PC-9 (cell line): ENCODE data around the gene ASTN2. TPM values are rescaled to one million over a fixed set of nuclear protein-coding genes. Genes with fewer than 3 reads are reported as not detected.

Experiments used
- BruUV-seq: library from RNA; stranded (reverse); fragments of 400-500 nt; replicated peaks from 2 replicates; lab custom pipeline; 2021; lab: Mats Ljungman, UMichigan
- CTCF ChIA-PET: fragments of 300-600 bp; sonication (Branson Sonifier 250); formaldehyde crosslinking; loops from one replicate; lab custom pipeline; 2022; ENCODE audit warnings: antibody characterized with exemption; lab: Charles Lee
- POLR2A ChIA-PET: fragments of 300-600 bp; sonication (Branson Sonifier 250); formaldehyde crosslinking; loops from one replicate; lab custom pipeline; 2022; ENCODE audit warnings: antibody characterized with exemption; ENCODE audit not compliant: unreplicated experiment; lab: Charles Lee
- DNase-seq, 2 experiments: peaks; one replicate each; pipeline versions ENCODE4 v3.0.0 to v3.0.0-alpha.2; 2015 to 2022; ENCODE audit warnings: mixed read lengths in 1 of 2
- H2AFZ ChIP-seq: fragments of 200-600 bp; sonication (generic); 2 replicates; pipeline ENCODE4 v1.8.1; 2017; ENCODE audit warnings: antibody characterized with exemption
- H3F3A ChIP-seq: fragments of 200-600 bp; sonication (generic); 2 replicates; pipeline ENCODE4 v1.8.1; 2017; ENCODE audit warnings: antibody characterized with exemption, mild to moderate bottlenecking, low read depth; ENCODE audit not compliant: insufficient read depth
- H3K27ac ChIP-seq: fragments of 200-600 bp; sonication (generic); 2 replicates; pipeline ENCODE4 v1.6.1; 2016; ENCODE audit warnings: mixed run types
- H3K27me3 ChIP-seq: fragments of 200-600 bp; sonication (generic); 2 replicates; pipeline ENCODE4 v1.6.1; 2016; ENCODE audit warnings: low read depth, mixed run types; ENCODE audit not compliant: insufficient read depth
- H3K36me3 ChIP-seq: fragments of 200-600 bp; sonication (generic); 2 replicates; pipeline ENCODE4 v1.6.1; 2016; ENCODE audit warnings: low read depth, mixed run types
- H3K4me1 ChIP-seq: fragments of 200-600 bp; sonication (generic); replicated peaks from 2 replicates; pipeline ENCODE4 v1.6.1; 2016; ENCODE audit warnings: mixed run types; ENCODE audit not compliant: insufficient read depth
- H3K4me2 ChIP-seq: fragments of 200-600 bp; sonication (generic); 2 replicates; pipeline ENCODE4 v1.6.1; 2017; ENCODE audit warnings: mixed run types
- H3K4me3 ChIP-seq: fragments of 200-600 bp; sonication (generic); 2 replicates; pipeline ENCODE4 v1.6.1; 2016; ENCODE audit warnings: mixed run types
- H3K79me2 ChIP-seq: fragments of 200-600 bp; sonication (generic); 2 replicates; pipeline ENCODE4 v1.6.1; 2017; ENCODE audit warnings: low read depth, mixed run types
- H3K9me2 ChIP-seq: fragments of 200-600 bp; sonication (generic); 2 replicates; pipeline ENCODE4 v1.8.1; 2017; ENCODE audit warnings: mild to moderate bottlenecking; ENCODE audit not compliant: insufficient read depth
- H3K9me3 ChIP-seq: fragments of 200-600 bp; sonication (generic); 2 replicates; pipeline ENCODE4 v1.8.1; 2016; ENCODE audit warnings: low read depth; ENCODE audit not compliant: insufficient read depth
- H4K20me1 ChIP-seq: fragments of 200-600 bp; sonication (generic); 2 replicates; pipeline ENCODE4 v1.8.1; 2017; ENCODE audit not compliant: insufficient read depth
- CTCF ChIP-seq: fragments of 200-600 bp; sonication (generic); conservative IDR thresholded peaks from 2 replicates; pipeline ENCODE4 v1.6.1; 2017; ENCODE audit warnings: mixed run types, antibody characterized with exemption, mild to moderate bottlenecking, moderate library complexity
- EZH2 ChIP-seq: fragments of 200-600 bp; sonication (generic); IDR thresholded peaks from 2 replicates; pipeline ENCODE4 v1.8.0; 2017; ENCODE audit warnings: antibody characterized with exemption, low read depth
- intact Hi-C: fragments of 100-400 bp; cut with micrococcal nuclease; formaldehyde crosslinking; loops from one replicate; pipeline ENCODE4 v1.10.0; 2022; ENCODE audit not compliant: unreplicated experiment
- total RNA-seq: library from RNA; stranded (reverse); gene quantifications from 2 replicates; pipeline ENCODE4 v1.2.3, GENCODE V29; 2021

ASTN2 gene
- total RNA-seq, 1 experiment from 2014 or later, result 6.2 TPM

DNA sequence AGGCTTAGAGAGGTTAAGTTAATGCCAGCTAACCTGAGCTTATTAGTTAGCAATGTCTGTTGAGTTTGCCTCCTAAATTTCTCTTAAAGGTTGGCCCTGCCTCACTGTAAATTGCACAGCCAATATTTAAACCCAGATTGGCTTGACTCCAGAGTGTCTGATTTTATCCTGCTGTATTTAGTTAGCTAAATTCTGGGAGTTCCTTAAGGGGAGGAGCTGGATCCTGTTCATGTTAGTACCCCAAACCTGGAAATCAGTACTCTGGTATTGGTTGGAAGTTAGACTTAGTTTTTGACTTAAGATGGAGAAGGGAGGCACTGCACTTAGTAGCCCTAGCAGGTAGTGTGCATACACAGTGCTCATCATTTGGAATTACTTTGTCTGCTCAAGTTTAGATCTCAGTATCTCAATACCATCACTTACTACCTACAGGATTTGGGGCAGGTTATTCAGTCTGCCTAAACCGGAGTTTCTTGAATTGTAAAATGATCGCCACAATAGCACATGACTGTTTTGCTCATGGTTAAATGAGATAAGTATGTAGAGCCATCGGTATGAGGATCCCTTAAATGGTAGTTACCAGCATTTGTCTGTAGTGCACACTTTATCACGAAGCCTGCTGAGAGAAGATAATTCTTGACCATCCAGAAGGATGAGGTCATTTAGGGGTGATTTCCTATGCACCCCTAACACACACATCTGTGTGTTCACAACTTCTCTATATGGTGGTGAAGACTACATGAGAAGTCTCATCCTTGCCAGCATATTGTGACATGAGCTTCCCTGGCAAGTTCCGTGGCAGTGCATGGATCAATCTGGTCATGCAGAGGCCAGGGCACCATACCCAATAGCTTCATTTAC lies 992.5 kb downstream of the ASTN2 start:
- Histone ChIP-seq H3K27ac (no peak overlapping the region), H3K36me3 (no peaks in the 10 kb centered on the region), H3K4me3 (no peak overlapping the region), H3K9me3 (no peaks in the 10 kb centered on the region), H4K20me1 (no peaks in the 10 kb centered on the region), H3F3A (no peaks in the 10 kb centered on the region), H3K4me2 (no peak overlapping the region), H3K9me2 (no peaks in the 10 kb centered on the region), H3K79me2 (no peaks in the 10 kb centered on the region), H3K4me1 (no peaks in the 10 kb centered on the region), H2AFZ (no peak overlapping the region), H3K27me3 (no peaks in the 10 kb centered on the region)
- BruUV-seq, result no TSS peak
- DNase-seq, result no peak
- intact Hi-C loops, result loop anchor here (10.0 kb wide), 1 partner anchor 122 kb away; no protein-coding TSS in a partner anchor
- CTCF ChIA-PET, result no interaction called here
- TF ChIP-seq CTCF, result no peak
- TF ChIP-seq EZH2, result no peak
- POLR2A ChIA-PET, result no interaction called here

GRCh38 chr9:116420993-116421538 lies 993.8 kb downstream of the ASTN2 start:
- H3K9me3 ChIP-seq, result no peaks in the 10 kb centered on the region
- intact Hi-C loops, result loop anchor here (10.0 kb wide), 1 partner anchor 124 kb away; no protein-coding TSS in a partner anchor
- H3K4me3 ChIP-seq, result no peak overlapping the region
- H4K20me1 ChIP-seq, result no peaks in the 10 kb centered on the region
- no peaks in the 10 kb centered on the region for H3K4me1 ChIP-seq
- H3K79me2 ChIP-seq, result no peaks in the 10 kb centered on the region
- no peaks in the 10 kb centered on the region for H3K36me3 ChIP-seq
- ChIA-PET CTCF (interaction anchor here (0.6 kb wide), 1 partner anchor 137 kb away, joined by 3 read pairs; no protein-coding TSS in a partner anchor), POLR2A (no interaction called here)
- no peak overlapping the region for H3K27ac ChIP-seq
- no peaks in the 10 kb centered on the region for H3K27me3 ChIP-seq
- DNase-seq, result no peak
- no peaks in the 10 kb centered on the region for H3F3A ChIP-seq
- H2AFZ ChIP-seq, result no peak overlapping the region
- BruUV-seq, result no TSS peak
- no peak overlapping the region for H3K4me2 ChIP-seq
- no peaks in the 10 kb centered on the region for H3K9me2 ChIP-seq
- TF ChIP-seq CTCF (no peak), EZH2 (no peak)

DNA sequence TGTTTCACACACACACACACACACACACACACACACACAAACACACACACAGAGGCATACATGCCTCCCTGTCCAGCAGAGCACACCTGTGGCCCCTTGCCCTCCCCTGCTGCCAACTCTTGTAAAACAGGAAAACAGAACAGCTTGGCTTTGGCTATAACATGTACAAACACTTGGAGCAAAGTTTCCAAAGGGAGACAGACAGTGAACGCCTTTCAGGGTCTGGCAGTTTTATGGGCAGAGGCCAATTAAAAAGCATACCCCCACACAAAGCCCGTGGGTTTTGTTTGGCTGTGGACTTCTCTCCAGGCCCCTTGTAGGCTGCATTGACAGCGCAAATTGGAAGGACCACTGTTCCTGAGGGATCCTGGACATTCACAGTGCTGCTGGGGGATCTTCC lies 995.7 kb downstream of the ASTN2 start:
- Histone ChIP-seq H3K4me1 (no peaks in the 10 kb centered on the region), H3K36me3 (no peaks in the 10 kb centered on the region), H2AFZ (no peak overlapping the region), H3K9me2 (no peaks in the 10 kb centered on the region), H3F3A (no peaks in the 10 kb centered on the region), H3K4me3 (no peak overlapping the region), H4K20me1 (no peaks in the 10 kb centered on the region), H3K4me2 (no peak overlapping the region), H3K27me3 (no peaks in the 10 kb centered on the region), H3K79me2 (no peaks in the 10 kb centered on the region), H3K9me3 (no peaks in the 10 kb centered on the region), H3K27ac (no peak overlapping the region)
- intact Hi-C loops, result no loop called here
- no peak for DNase-seq
- CTCF ChIA-PET, result no interaction called here
- no peak for TF ChIP-seq CTCF
- TF ChIP-seq EZH2, result no peak
- POLR2A ChIA-PET, result no interaction called here
- BruUV-seq, result no TSS peak
